ENCODE results near the gene NEMP1.

Gene NEMP1

DNA sequence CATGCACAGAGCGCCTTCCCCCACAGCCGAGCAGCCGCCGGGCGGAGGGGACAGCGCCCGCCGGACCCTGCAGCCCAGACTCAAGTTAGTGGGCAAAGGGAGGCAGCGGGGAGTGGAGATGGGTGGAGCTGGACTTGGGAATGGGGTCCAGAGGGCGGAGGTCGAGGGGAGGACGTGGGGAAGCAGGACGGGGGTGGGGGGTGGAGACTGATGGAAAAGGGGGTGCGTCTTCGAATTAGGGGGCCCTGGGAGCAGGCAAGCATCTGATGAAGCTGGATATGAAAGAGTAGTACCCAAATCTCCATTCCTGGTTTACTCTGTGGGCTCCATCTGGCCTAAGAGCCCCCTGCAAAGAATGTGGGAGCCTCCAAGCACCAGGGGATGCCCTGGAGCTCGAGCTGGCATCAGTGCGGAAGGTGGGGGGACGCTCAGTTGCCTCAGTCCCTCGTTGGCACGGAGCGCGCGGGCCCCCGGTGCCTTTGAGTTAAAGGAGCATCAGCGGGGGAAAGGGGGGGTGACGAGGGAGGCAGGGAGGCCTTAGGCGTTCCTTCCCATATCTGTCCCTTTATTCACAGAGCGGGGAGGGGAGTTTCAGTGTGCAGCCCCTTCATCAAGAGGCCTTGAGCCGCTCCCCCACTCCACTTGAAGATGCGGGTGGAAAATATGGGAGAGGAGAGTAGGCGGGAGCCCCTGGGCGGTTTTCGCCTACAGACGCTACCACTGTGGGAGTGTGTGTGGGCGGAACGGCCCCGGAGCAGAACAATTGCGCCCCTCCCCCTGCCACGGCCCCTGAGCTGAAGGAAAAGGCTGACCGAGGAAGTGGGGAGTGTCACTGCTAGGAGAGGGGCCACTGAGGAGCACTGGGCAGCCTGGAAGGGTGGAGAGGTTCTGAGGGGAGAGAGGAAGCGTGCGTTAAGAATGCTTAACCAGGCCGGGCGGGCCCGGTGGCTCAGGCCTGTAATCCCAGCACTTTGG, 11.0 kb upstream of the NEMP1 start:
- peak overlapping the region; percentile 89 to 93 for H3K4me3 ChIP-seq (replicated peaks in 1 of 2; ENCODE audit: low read depth in 2 of 2, low read length in 2 of 2)
- TF ChIP-seq, protein P1, sequence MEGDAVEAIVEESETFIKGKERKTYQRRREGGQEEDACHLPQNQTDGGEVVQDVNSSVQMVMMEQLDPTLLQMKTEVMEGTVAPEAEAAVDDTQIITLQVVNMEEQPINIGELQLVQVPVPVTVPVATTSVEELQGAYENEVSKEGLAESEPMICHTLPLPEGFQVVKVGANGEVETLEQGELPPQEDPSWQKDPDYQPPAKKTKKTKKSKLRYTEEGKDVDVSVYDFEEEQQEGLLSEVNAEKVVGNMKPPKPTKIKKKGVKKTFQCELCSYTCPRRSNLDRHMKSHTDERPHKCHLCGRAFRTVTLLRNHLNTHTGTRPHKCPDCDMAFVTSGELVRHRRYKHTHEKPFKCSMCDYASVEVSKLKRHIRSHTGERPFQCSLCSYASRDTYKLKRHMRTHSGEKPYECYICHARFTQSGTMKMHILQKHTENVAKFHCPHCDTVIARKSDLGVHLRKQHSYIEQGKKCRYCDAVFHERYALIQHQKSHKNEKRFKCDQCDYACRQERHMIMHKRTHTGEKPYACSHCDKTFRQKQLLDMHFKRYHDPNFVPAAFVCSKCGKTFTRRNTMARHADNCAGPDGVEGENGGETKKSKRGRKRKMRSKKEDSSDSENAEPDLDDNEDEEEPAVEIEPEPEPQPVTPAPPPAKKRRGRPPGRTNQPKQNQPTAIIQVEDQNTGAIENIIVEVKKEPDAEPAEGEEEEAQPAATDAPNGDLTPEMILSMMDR (IDR thresholded peaks at IDR 0.05; ENCODE audit: low read depth, low read length): no peak
- DNase-seq (ENCODE audit: low read depth in 2 of 2): peak; percentile 69 to 85

DNA sequence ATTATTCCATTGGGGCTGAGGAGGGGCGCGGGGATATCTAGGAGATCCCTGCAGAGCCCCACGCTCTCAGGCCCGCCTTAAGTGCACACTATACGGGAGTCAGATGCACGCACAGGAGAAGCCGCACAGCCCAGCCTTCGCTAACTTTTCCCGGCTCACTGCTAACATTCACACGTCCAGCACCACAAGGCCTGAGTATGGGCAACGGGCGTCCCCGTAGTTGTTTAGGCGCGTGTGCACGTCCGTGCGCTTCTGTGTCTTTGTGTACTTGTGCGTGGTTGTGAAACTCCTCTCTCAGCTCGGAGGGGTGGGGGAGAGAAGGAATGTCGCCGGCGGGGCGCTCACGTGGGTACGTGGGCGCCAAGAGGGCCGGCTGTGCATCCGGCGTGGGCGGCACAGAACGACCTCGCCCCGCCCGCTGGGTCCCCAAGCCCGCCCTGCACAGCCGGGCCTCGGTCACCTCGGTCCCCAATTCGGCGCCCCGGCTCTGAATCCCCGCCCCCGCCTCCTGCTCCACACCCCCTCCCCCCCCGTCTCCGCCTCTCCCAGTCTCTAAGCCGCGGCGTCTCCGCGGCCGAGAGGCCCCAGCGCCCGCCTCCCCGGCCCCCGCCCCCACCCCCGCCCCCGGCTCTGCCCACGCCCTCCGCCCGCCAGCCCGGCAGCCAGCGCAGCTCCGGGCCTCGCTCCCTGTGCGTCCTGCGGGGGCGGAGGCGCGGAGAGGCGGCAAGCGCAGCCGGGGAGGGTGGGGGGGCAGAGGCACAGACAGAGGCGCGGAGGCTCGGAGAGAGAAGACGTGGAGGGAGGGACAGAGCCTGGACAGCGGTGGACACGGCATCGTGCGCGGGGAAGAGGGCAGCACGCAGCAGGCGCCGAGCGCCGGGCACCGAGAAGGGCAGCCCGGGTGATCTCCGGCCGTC, 10.0 kb upstream of the NEMP1 start, which contains the start of gene NAB2:
NAB2 (plus strand) TSS at position 761 of the 917 bp plus-strand sequence. CDS start 158 bp downstream, outside the sequence.
- TF ChIP-seq, protein P1 (IDR thresholded peaks at IDR 0.05; ENCODE audit: low read depth, low read length): no peak
- DNase-seq (ENCODE audit: low read depth in 2 of 2): peak; percentile 97 to 99
- peak within 1 kb of the TSS; percentile 89 to 93 for H3K4me3 ChIP-seq (replicated peaks in 1 of 2; ENCODE audit: low read depth in 2 of 2, low read length in 2 of 2)

DNA sequence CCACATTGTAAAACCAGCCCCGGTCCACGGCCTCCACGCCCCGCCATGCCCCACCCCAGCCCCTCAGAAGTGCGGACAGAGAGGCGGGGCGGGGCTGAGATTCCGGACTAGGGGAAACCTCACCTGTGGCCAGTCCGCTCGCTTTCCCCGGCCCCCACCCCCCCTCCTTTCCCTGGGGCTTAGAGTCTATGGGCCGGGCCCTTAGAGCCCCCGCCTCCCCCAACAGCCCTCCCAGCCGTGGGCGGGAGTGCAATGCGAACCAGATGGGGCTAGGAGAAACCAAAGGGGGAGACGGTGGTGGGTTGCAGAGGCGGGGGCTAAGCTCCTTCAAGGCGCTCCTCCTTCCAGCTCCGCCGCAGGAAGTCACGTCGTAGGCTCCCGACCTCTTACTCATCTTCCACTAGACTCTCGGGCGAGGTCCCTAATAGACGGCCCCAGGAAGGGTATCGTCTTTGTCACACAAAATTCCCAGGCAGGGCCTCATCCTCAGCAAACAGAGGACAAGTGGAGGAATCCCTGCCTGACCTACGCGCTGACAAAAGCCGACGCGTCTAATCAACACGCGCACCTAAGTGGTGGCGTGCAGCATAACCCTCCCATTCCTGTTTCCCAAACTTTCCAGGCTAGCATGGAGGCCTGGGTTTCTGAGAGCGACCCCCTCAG, 9.2 kb upstream of the NEMP1 start:
- H3K4me3 ChIP-seq (replicated peaks in 1 of 2; ENCODE audit: low read depth in 2 of 2, low read length in 2 of 2): peak overlapping the region; percentile 57 to 72
- peak; percentile 94 to 99 for DNase-seq (ENCODE audit: low read depth in 2 of 2)
- TF ChIP-seq, protein P1 (IDR thresholded peaks at IDR 0.05; ENCODE audit: low read depth, low read length): no peak

DNA sequence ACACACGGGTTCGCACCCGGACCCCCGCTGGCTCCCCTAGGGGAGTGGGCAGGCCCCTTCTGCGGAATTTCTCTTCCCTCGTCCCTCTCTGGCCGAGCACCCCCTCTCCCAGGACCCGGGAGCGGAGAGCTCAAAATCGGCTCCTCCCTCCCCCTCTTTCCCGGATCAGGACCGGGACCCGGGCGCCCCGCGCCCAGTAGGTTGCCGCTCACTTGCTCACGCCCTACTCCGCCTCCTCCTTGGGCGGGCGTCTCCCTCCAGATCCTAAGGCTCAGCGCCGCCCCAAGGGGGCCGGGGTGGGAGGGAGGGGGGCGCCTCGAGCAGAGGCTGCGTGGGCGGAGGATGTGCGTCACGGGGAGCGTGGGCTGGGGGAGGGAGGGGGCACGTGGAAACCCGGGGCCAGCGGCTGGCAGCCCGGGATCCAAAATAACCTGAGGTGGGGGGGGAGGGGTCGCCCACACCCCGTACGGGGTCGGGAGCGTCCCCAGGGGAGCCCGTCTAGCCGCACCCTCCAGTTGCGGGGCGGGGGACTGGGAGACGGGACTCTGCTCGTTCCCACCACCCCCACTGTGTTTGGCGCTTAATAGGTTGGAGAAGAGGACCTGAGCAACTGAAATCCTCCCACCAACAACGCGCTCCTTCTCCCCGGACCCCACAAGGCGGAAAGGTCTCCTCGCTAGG, 8.6 kb upstream of the NEMP1 start:
- DNase-seq (ENCODE audit: low read depth in 2 of 2): peak; percentile 89 to 98
- TF ChIP-seq, protein P1 (IDR thresholded peaks at IDR 0.05; ENCODE audit: low read depth, low read length): no peak

DNA sequence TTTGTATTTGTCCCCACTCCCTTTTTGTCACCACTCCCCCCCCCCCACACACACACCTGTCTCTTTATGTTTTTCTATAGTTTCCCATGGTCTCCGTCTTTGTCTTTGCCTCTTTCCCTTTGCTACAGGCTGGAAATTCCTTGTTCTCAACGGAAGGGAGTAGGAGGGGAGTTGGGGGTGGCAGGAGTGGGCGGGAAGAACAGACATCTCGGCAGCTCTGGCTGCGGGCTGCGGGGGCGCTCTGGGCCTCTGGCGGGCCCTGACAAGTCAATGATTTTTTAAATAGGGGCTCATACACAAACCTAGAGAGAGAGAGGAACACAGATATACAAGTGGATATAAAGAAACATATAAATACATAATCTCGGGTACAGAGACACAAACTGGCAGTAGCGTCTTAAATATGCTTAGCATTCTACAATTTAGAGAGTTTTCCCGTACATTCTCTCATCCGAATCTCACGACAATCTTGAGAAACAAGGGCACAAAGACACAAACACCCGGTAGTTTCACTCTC, 8.0 kb upstream of the NEMP1 start:
- peak; percentile 64 to 92 for DNase-seq (ENCODE audit: low read depth in 2 of 2)
- TF ChIP-seq, protein P1 (IDR thresholded peaks at IDR 0.05; ENCODE audit: low read depth, low read length): peak; percentile 35
- H3K4me3 ChIP-seq (replicated peaks in 1 of 2; ENCODE audit: low read depth in 2 of 2, low read length in 2 of 2): peak overlapping the region; percentile 72 to 78

More for the DNA sequence above, 8.6 kb upstream of the NEMP1 start:
- H3K4me3 ChIP-seq (replicated peaks in 1 of 2; ENCODE audit: low read depth in 2 of 2, low read length in 2 of 2): peak overlapping the region; percentile 72 to 78
